Measurements from ENCODE around the gene NTNG1.

DNA sequence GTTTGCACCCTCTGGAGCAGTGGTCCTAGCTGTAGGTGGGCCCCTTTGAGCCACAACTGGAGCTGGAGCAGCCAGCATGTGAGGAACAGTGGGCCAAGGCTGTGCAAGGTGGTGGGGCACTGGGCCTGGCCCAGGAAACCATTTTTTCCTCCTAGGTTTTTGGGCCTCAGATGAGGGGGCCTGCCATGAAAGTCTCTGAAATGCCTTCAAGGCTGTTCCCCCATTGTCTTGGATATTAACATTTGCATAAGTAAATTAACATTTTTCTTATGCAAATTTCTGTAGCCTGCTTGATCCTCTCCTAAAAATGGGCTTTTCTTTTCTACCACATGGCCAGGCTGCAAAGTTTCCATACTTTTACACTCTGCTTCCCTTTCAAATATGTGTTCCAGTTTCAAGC, 212.0 kb downstream of the NTNG1 start:
- TF ChIP-seq, protein P1, sequence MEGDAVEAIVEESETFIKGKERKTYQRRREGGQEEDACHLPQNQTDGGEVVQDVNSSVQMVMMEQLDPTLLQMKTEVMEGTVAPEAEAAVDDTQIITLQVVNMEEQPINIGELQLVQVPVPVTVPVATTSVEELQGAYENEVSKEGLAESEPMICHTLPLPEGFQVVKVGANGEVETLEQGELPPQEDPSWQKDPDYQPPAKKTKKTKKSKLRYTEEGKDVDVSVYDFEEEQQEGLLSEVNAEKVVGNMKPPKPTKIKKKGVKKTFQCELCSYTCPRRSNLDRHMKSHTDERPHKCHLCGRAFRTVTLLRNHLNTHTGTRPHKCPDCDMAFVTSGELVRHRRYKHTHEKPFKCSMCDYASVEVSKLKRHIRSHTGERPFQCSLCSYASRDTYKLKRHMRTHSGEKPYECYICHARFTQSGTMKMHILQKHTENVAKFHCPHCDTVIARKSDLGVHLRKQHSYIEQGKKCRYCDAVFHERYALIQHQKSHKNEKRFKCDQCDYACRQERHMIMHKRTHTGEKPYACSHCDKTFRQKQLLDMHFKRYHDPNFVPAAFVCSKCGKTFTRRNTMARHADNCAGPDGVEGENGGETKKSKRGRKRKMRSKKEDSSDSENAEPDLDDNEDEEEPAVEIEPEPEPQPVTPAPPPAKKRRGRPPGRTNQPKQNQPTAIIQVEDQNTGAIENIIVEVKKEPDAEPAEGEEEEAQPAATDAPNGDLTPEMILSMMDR (IDR thresholded peaks at IDR 0.05), result no peak
- TF ChIP-seq POLR2A (IDR thresholded peaks at IDR 0.05) (no peak), POLR2AphosphoS5 (IDR thresholded peaks at IDR 0.05) (no peak), EP300 (IDR thresholded peaks at IDR 0.05) (no peak)
